ENCODE measurements around the gene RAB31. TPM values are rescaled to one million over a fixed set of nuclear protein-coding genes. Genes with fewer than 3 reads are reported as not detected.
A peak's percentile ranks its signal among the peaks of the same experiment; 100 is the strongest.

Gene RAB31
- total and polyA plus RNA-seq, 11 donors, result 3.2 to 67.7 (median 12.8) TPM

- TF ChIP-seq POLR2A (IDR thresholded peaks at IDR 0.05), result no peak
- TF ChIP-seq CTCF (IDR thresholded peaks at IDR 0.05), result no peak
- Histone ChIP-seq H3K4me1 (peaks cover 0 to 16% (median 0%) of the 10 kb centered on the region in 12 donors), H3K9me3 (peaks cover 0 to 11% (median 3%) of the 10 kb centered on the region in 12 donors), H3K36me3 (no peaks in the 10 kb centered on the region), H3K27me3 (no peaks in the 10 kb centered on the region), H3K27ac (no peak overlapping the region), H3K4me3 (no peak overlapping the region)
- no peak for ATAC-seq
- whole genome bisulfite sequencing, 4 donors, result 75 to 82% (median 77%) methylated on average over 4 of the region's 4 CpGs
- intact Hi-C loops (cut with DNase I), result loop anchor here in 1 of 10 donors (5.0 kb wide), 1 partner anchor 37 kb away; no protein-coding TSS in a partner anchor
- no peak for DNase-seq
Measured at GRCh38 chr18:9870431-9871008, 162.4 kb downstream of the RAB31 start.

- Histone ChIP-seq H3K9me3 (peaks cover 0 to 4% (median 0%) of the 10 kb centered on the region in 12 donors), H3K27me3 (no peaks in the 10 kb centered on the region), H3K36me3 (no peaks in the 10 kb centered on the region), H3K4me3 (no peak overlapping the region), H3K4me1 (peaks cover 0 to 16% (median 0%) of the 10 kb centered on the region in 12 donors), H3K27ac (no peak overlapping the region)
- DNase-seq (no peak), ATAC-seq (no peak)
- intact Hi-C loops (cut with DNase I), result loop anchor here in 1 of 10 donors (5.0 kb wide), 1 partner anchor 36 kb away; no protein-coding TSS in a partner anchor
- no peak for TF ChIP-seq POLR2A (IDR thresholded peaks at IDR 0.05)
- no peak for TF ChIP-seq CTCF (IDR thresholded peaks at IDR 0.05)
- 81 to 87% (median 84%) methylated on average over 6 of the region's 6 CpGs for WGBS, 4 donors
Measured at GRCh38 chr18:9871244-9871746, 163.2 kb downstream of the RAB31 start.

GRCh38 chr18:9872823-9873222, 164.7 kb downstream of the RAB31 start:
- Histone ChIP-seq H3K4me3 (no peak overlapping the region), H3K36me3 (no peaks in the 10 kb centered on the region), H3K9me3 (no peaks in the 10 kb centered on the region), H3K27ac (no peak overlapping the region), H3K27me3 (no peaks in the 10 kb centered on the region), H3K4me1 (peaks cover 0 to 22% (median 2%) of the 10 kb centered on the region in 12 donors)
- no peak for DNase-seq
- peak in 2 of 4 donors; percentile 33 to 82 for ATAC-seq
- TF ChIP-seq CTCF (IDR thresholded peaks at IDR 0.05) (no peak), POLR2A (IDR thresholded peaks at IDR 0.05) (no peak)
- intact Hi-C loops (cut with DNase I), result loop anchor here in 1 of 10 donors (5.0 kb wide), 1 partner anchor 34 kb away; no protein-coding TSS in a partner anchor

GRCh38 chr18:9874728-9875127, 166.6 kb downstream of the RAB31 start:
- H3K9me3 ChIP-seq, result no peaks in the 10 kb centered on the region
- TF ChIP-seq CTCF (IDR thresholded peaks at IDR 0.05) (no peak), POLR2A (IDR thresholded peaks at IDR 0.05) (no peak)
- DNase-seq (no peak), ATAC-seq (no peak)
- no peak overlapping the region for H3K27ac ChIP-seq
- H3K27me3 ChIP-seq, result no peaks in the 10 kb centered on the region
- intact Hi-C loops (cut with DNase I), result loop anchor here in 2 of 10 donors (5.0 kb wide), 2 partner anchors 33 to 38 kb away; partner anchors contain the start of gene VAPA (in 1 of the 2)
- H3K4me1 ChIP-seq, result peaks cover 0 to 15% (median 2%) of the 10 kb centered on the region in 12 donors
- WGBS, 4 donors, result 94 to 100% (median 99%) methylated on average over 1 of the region's 1 CpG
- H3K36me3 ChIP-seq, result no peaks in the 10 kb centered on the region
- H3K4me3 ChIP-seq, result no peak overlapping the region
